Measurements from ENCODE around the gene MATN4.

Gene MATN4

DNA sequence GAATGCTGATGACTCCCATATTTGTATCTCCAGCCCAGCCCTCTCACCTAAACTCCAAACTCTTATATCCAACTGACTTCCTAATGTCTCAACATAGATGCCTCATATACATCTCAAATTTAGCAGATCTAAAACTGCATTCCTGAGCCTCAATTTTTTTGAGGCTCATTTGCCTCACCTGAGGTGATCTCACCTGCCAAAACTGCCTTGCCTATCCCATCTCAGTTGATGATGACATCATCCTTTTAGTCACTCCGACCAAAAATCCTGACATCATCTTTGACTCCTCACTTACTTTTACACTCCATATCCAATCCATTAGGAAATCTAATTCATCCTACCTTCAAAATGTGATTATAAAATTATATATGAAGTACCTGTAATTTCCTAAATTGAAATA lies 28.1 kb downstream of the MATN4 start:
- peaks cover 11% of the 10 kb centered on the region for H3K27me3 ChIP-seq (ENCODE audit: insufficient read depth, low read length, poor library complexity)
- no peaks in the 10 kb centered on the region for H3K79me2 ChIP-seq (ENCODE audit: insufficient read depth, low read length)
- DNase-seq (no peak), ATAC-seq (ENCODE audit: insufficient read depth, low read depth) (no peak)
- no peak overlapping the region for H2AFZ ChIP-seq (ENCODE audit: low read depth, low read length)
- no peaks in the 10 kb centered on the region for H3K4me1 ChIP-seq (ENCODE audit: insufficient read depth, low read length)
- H3K9me3 ChIP-seq (ENCODE audit: insufficient read depth, low read length, severe bottlenecking) = no peaks in the 10 kb centered on the region
- H3K36me3 ChIP-seq (ENCODE audit: insufficient read depth, low read length) = no peaks in the 10 kb centered on the region
- H3K4me2 ChIP-seq (ENCODE audit: insufficient read depth, low read length) = no peak overlapping the region
- H3K9ac ChIP-seq (ENCODE audit: low read depth, low read length) = no peak overlapping the region
- H3K4me3 ChIP-seq (ENCODE audit: low read depth in 1 of 2, low read length in 2 of 2) = no peak overlapping the region
- TF ChIP-seq, protein P1, sequence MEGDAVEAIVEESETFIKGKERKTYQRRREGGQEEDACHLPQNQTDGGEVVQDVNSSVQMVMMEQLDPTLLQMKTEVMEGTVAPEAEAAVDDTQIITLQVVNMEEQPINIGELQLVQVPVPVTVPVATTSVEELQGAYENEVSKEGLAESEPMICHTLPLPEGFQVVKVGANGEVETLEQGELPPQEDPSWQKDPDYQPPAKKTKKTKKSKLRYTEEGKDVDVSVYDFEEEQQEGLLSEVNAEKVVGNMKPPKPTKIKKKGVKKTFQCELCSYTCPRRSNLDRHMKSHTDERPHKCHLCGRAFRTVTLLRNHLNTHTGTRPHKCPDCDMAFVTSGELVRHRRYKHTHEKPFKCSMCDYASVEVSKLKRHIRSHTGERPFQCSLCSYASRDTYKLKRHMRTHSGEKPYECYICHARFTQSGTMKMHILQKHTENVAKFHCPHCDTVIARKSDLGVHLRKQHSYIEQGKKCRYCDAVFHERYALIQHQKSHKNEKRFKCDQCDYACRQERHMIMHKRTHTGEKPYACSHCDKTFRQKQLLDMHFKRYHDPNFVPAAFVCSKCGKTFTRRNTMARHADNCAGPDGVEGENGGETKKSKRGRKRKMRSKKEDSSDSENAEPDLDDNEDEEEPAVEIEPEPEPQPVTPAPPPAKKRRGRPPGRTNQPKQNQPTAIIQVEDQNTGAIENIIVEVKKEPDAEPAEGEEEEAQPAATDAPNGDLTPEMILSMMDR (IDR thresholded peaks at IDR 0.05; ENCODE audit: borderline replicate concordance, extremely low read depth, low read length, poor library complexity, severe bottlenecking) = no peak
- no peak overlapping the region for H3K27ac ChIP-seq (ENCODE audit: low read length)
- no peaks in the 10 kb centered on the region for H4K20me1 ChIP-seq (ENCODE audit: insufficient read depth, low read length)

DNA sequence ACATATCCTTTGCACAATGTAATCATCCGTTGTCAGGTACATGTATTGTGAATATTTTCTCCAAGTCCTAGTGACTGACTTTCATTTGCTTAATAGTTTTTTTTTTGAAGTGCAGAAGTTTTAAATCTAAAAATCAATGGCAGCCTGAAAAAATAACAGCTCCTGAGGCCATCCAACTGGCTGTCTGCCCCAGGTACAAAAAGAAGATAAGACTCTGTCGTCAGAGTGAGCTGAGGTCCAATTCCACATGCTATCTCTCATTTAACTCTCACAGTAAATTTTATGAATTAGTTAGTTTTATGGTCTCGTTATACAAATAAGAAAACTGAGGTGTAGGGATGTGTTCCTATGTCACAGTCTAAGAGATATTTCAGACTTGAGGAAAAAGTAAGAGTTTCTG lies 32.8 kb downstream of the MATN4 start:
- TF ChIP-seq, protein P1 (IDR thresholded peaks at IDR 0.05; ENCODE audit: borderline replicate concordance, extremely low read depth, low read length, poor library complexity, severe bottlenecking) = no peak
- TF ChIP-seq EZH2 (IDR thresholded peaks at IDR 0.05; ENCODE audit: borderline replicate concordance, low read depth, low read length, severe bottlenecking) = no peak
- DNase-seq = no peak

DNA sequence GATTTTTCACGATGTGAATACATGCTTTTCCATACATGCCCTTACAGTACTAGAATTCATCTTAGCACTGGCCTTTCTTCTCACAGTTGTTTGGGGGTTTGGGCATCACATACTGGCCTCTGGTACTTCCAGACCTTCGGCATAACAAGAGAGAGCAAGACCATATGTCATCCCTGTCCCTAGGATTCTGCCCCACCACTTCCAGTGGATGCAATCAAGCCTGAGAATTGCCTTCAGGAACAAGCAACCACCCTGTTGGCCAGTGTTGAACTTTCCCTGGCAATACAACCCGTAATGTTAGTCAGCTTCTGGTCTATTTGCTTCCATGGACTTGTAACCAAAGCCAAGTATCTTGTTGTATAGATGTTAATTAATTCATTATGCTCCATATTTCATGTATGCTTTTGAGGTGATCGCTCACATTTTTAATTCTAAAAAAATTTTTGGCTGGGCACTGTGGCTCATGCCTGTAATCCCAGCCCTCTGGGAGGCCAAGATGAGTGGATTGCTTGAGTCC lies 38.3 kb downstream of the MATN4 start:
- H4K20me1 ChIP-seq (ENCODE audit: insufficient read depth, low read length) = no peaks in the 10 kb centered on the region
- no peak for TF ChIP-seq EZH2 (IDR thresholded peaks at IDR 0.05; ENCODE audit: borderline replicate concordance, low read depth, low read length, severe bottlenecking)
- TF ChIP-seq, protein P1 (IDR thresholded peaks at IDR 0.05; ENCODE audit: borderline replicate concordance, extremely low read depth, low read length, poor library complexity, severe bottlenecking) = no peak
- no peak overlapping the region for H3K4me2 ChIP-seq (ENCODE audit: insufficient read depth, low read length)
- no peak for ATAC-seq (ENCODE audit: insufficient read depth, low read depth)
- no peaks in the 10 kb centered on the region for H3K79me2 ChIP-seq (ENCODE audit: insufficient read depth, low read length)
- H3K36me3 ChIP-seq (ENCODE audit: insufficient read depth, low read length) = no peaks in the 10 kb centered on the region
- no peaks in the 10 kb centered on the region for H3K4me1 ChIP-seq (ENCODE audit: insufficient read depth, low read length)
- DNase-seq = no peak
- H3K4me3 ChIP-seq (ENCODE audit: low read depth in 1 of 2, low read length in 2 of 2) = no peak overlapping the region
- H3K27me3 ChIP-seq (ENCODE audit: insufficient read depth, low read length, poor library complexity) = peaks cover 40% of the 10 kb centered on the region
- no peak overlapping the region for H3K9ac ChIP-seq (ENCODE audit: low read depth, low read length)
- H3K27ac ChIP-seq (ENCODE audit: low read length) = no peak overlapping the region
- H2AFZ ChIP-seq (ENCODE audit: low read depth, low read length) = no peak overlapping the region
- no peaks in the 10 kb centered on the region for H3K9me3 ChIP-seq (ENCODE audit: insufficient read depth, low read length, severe bottlenecking)

More for the DNA sequence above, 32.8 kb downstream of the MATN4 start:
- no peak overlapping the region for H3K4me3 ChIP-seq (ENCODE audit: low read depth in 1 of 2, low read length in 2 of 2)
- H3K79me2 ChIP-seq (ENCODE audit: insufficient read depth, low read length) = no peaks in the 10 kb centered on the region
- no peaks in the 10 kb centered on the region for H3K4me1 ChIP-seq (ENCODE audit: insufficient read depth, low read length)
- no peak overlapping the region for H3K9ac ChIP-seq (ENCODE audit: low read depth, low read length)
- no peak overlapping the region for H3K27ac ChIP-seq (ENCODE audit: low read length)
- H3K27me3 ChIP-seq (ENCODE audit: insufficient read depth, low read length, poor library complexity) = peaks cover 31% of the 10 kb centered on the region
- no peak overlapping the region for H3K4me2 ChIP-seq (ENCODE audit: insufficient read depth, low read length)
- H3K36me3 ChIP-seq (ENCODE audit: insufficient read depth, low read length) = no peaks in the 10 kb centered on the region
- ATAC-seq (ENCODE audit: insufficient read depth, low read depth) = no peak
- no peaks in the 10 kb centered on the region for H4K20me1 ChIP-seq (ENCODE audit: insufficient read depth, low read length)
- H3K9me3 ChIP-seq (ENCODE audit: insufficient read depth, low read length, severe bottlenecking) = no peaks in the 10 kb centered on the region
- H2AFZ ChIP-seq (ENCODE audit: low read depth, low read length) = no peak overlapping the region

DNA sequence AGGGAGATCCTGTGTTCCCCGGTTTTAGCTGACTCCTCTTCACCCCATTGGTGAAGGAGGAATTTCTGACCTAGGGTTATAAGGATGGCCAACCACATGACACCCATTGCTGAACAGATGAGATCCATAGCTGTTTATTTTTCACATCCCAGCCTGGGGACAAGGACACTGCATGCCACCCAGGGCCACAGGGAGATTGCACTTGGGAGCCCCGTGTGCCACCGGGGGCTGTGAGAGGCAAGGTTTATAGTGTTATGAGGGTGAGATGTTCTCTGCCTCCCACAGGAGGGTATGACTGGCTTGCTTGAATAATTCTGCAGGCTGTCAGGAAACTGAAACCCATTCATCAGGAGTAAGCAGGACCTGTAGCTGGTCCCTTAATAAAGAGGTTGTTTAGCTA lies 39.0 kb downstream of the MATN4 start:
- Histone ChIP-seq H3K4me1 (ENCODE audit: insufficient read depth, low read length) (no peaks in the 10 kb centered on the region), H3K4me2 (ENCODE audit: insufficient read depth, low read length) (no peak overlapping the region), H3K4me3 (ENCODE audit: low read depth in 1 of 2, low read length in 2 of 2) (no peak overlapping the region), H3K9me3 (ENCODE audit: insufficient read depth, low read length, severe bottlenecking) (no peaks in the 10 kb centered on the region), H4K20me1 (ENCODE audit: insufficient read depth, low read length) (no peaks in the 10 kb centered on the region), H3K9ac (ENCODE audit: low read depth, low read length) (no peak overlapping the region), H2AFZ (ENCODE audit: low read depth, low read length) (no peak overlapping the region), H3K36me3 (ENCODE audit: insufficient read depth, low read length) (no peaks in the 10 kb centered on the region), H3K27me3 (ENCODE audit: insufficient read depth, low read length, poor library complexity) (peaks cover 43% of the 10 kb centered on the region), H3K27ac (ENCODE audit: low read length) (no peak overlapping the region), H3K79me2 (ENCODE audit: insufficient read depth, low read length) (no peaks in the 10 kb centered on the region)
- no peak for ATAC-seq (ENCODE audit: insufficient read depth, low read depth)
- TF ChIP-seq EZH2 (IDR thresholded peaks at IDR 0.05; ENCODE audit: borderline replicate concordance, low read depth, low read length, severe bottlenecking) = no peak
- TF ChIP-seq, protein P1 (IDR thresholded peaks at IDR 0.05; ENCODE audit: borderline replicate concordance, extremely low read depth, low read length, poor library complexity, severe bottlenecking) = no peak
- no peak for DNase-seq
